ENCODE data around the gene DDB1.
"Not testable (repeated sequence)": the region's sequence is repeated elsewhere in the genome, so short reads cannot be mapped to it uniquely, and the experiment has no call there.

The DDB1 gene

GRCh38 chr11:61265357-61265756 is 67.5 kb downstream of the DDB1 start:
- no peak for DNase-seq

DNA sequence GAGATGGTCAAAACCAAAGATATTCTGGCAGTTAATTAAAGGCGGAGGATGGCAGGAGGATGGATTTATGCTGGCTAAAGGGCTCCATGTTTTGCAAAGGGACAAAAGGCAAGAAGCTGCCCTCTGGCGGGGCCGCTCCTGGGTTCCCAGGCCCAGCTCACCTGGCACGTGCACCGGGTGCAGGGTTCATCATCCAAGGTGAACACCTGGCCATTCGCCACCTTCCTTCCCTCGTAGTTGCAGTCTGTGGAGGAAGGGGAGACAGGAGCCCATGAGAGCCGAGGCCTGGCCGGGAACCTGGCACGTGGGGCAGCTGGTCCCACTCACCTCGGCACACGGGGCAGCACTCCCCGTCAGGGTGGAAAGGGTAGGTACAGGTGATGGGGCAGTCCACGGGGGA is 68.1 kb downstream of the DDB1 start:
- no peak for DNase-seq

DNA sequence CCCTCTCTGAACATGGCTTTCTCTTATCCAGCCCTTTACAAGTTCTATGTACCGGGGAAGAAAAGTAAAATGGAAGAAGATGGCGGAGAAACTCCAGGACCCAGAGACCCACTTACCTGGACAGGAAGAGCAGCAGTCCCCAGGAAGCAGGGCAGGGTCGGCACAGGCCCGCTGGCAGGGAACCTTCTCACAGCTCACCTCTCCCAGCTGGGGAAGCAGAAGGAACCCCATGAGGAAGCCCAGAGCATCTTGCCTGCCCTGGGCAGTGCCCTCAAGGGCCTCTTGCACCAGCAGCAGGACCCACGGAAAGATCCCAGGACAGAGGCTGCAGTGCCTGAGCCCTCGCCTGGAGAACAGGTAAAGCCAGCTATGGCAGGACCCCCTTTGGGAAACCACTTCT is 68.5 kb downstream of the DDB1 start:
- no peak for DNase-seq

DNA sequence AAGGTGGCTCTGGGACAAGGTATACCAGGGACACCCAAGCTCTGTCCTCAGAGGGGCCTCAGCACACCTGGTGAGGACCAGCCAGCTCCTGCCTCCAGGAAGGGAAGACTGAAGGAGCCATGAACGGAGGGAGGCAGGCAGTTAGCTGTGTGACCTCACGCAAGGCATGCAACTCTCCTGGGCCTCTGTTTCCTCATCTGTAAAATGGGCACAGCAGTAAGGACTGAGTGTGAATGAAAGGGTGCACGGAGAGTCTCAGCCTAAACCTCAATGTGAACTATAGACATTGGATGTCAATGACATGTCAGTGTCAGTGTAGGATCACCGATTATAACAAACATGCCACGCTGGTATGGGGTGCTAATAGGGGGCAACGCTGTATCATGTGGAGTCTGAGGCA is 73.5 kb downstream of the DDB1 start:
- no peak for DNase-seq

DNA sequence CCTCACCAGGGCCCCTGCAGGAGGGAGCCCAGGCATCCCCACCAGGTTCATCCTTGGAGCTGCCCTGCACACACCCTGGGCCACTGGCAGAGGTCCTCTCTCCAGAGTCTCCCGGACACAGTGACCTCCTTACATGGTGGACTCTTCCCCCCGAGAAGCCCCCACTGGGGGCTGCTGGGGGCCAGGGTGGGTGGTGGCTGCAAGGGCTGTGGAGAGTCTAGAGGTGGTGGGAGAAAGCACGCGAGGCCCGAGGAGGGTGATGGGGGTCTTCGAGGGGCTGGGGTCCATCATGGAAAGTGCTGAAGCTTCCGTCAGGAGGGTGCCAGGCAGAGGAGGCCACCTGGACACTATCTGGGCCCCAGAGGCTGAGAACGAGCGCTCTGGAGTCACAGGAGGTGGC is 74.4 kb downstream of the DDB1 start:
- no peak for DNase-seq

- DNase-seq: no peak
These were observed 76.0 kb downstream of the DDB1 start for GRCh38 chr11:61256710-61257482.

GRCh38 chr11:61254403-61255025 is 78.4 kb downstream of the DDB1 start:
- peak; percentile 43 for DNase-seq

DNA sequence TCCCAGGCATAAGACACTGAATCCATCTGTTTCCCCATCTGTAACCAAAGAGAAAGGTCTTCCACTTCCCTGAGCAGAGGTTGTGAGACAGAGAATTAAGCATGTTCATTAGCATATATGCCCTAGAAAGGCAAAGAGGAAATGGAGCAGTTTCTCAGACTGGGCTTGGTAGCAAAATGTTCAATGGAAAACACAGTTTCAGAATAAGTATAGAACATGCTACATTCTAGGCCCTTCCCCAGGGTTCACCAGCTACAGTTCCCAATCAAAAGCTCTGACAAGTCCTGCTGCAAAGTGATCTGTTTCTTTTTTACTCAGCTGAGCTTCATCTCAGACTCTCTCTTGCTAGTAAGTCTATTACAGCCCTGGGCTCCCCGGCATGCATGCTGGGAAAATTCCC is 80.6 kb downstream of the DDB1 start:
- not testable (repeated sequence) for DNase-seq

GRCh38 chr11:61250796-61251765 is 81.8 kb downstream of the DDB1 start:
- not testable (repeated sequence) for DNase-seq
